ENCODE results near the gene IL12RB2.

Gene IL12RB2

DNA sequence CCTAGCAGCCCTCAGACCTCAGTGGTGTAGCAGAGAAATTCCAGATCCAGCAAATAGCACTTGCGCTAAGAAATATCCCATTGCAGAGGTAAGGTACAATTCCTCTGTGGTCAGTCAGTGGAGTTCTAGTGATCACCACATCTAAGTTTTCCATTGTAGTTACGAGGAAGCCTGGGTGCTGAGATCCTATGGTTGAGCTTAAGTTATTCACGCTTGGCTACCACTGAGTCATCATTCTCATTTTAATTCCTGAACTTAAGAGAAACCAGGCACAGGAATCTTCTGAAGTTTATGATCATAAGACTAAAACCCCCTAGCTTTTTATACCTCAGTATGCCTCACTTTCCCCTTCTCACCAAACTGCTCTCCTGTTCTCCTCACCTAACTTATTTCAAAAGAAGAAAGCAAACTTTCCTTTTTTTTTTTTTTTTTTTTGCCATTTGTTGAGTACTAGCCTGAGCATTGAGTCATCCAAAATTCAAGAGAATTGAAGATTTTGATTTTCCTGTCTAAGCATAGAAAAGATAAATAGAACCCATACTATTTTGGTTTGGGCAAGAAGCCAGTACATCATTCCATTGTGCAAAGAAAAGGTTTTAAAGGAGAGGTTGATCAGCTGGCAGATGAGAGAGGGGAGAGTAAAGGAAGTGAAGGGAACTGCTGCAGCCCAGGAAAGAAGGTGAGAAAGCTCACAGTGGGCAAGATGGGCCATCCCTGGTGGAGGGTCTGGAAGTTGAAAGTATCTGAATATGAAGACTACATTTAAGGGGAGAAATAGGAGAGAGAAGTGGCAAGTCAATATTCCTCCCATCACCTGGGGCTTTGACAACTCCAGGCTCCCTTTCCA lies 82.6 kb downstream of the IL12RB2 start:
- TF ChIP-seq, protein P1, sequence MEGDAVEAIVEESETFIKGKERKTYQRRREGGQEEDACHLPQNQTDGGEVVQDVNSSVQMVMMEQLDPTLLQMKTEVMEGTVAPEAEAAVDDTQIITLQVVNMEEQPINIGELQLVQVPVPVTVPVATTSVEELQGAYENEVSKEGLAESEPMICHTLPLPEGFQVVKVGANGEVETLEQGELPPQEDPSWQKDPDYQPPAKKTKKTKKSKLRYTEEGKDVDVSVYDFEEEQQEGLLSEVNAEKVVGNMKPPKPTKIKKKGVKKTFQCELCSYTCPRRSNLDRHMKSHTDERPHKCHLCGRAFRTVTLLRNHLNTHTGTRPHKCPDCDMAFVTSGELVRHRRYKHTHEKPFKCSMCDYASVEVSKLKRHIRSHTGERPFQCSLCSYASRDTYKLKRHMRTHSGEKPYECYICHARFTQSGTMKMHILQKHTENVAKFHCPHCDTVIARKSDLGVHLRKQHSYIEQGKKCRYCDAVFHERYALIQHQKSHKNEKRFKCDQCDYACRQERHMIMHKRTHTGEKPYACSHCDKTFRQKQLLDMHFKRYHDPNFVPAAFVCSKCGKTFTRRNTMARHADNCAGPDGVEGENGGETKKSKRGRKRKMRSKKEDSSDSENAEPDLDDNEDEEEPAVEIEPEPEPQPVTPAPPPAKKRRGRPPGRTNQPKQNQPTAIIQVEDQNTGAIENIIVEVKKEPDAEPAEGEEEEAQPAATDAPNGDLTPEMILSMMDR (IDR thresholded peaks at IDR 0.05): no peak

DNA sequence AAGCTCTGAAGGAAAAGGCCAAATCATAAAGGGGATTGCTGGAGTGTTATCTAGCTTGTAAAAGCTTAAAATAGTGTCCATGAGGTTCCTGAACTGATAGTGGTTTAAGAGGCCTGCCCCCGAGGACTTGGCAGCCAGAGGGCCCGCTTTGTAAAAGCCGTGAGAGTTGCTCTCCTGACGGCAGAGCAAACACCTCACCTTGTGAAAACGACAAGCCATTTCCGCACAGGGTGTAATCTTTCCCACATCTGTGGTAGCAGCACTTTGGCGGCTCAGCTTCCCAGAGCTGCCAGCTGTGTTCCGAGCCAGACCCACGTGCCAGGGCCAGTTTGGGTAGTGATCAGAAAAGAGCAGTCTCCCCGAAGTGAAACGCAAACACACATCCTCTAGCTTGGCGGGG lies 85.6 kb downstream of the IL12RB2 start:
- TF ChIP-seq, protein P1 (IDR thresholded peaks at IDR 0.05): no peak

DNA sequence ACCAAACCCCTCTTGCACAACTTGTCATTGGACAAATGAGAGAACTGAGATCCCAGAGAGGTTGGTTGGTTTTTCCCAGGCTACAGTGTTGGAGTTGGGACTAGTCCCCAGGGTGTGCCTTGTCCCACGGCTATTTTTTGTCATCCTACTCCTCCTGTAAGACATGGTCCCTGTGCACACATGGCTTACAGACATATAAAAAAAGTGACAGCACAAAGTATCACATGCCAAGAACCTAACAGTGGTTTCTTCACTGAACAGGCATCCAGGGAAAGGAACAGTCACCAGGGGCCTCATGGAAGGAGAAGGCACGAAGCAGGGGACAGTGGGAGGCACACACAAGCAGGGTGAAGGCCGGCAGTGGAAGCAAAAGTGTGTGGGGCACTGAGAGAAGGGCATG lies 86.1 kb downstream of the IL12RB2 start:
- TF ChIP-seq, protein P1 (IDR thresholded peaks at IDR 0.05): no peak

DNA sequence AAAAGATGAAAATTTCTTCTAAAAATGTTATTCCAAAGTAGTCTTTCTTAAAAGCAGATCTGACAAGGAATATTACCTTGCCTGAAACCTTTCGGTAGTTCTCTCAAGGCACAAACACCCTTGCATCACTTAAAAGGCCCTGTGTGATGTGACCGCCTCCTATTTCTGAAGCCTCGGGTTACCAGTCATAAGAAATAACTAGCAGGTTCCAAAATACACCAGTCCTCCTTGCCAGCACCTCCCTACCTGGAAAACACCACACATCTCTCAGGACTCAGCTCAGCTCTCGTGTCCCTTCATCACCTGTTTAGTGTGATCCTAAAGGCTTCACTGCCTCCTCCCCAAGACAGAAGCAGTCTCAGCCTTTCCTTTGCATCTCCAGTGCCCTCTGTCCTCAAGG lies 86.9 kb downstream of the IL12RB2 start:
- TF ChIP-seq, protein P1 (IDR thresholded peaks at IDR 0.05): no peak

DNA sequence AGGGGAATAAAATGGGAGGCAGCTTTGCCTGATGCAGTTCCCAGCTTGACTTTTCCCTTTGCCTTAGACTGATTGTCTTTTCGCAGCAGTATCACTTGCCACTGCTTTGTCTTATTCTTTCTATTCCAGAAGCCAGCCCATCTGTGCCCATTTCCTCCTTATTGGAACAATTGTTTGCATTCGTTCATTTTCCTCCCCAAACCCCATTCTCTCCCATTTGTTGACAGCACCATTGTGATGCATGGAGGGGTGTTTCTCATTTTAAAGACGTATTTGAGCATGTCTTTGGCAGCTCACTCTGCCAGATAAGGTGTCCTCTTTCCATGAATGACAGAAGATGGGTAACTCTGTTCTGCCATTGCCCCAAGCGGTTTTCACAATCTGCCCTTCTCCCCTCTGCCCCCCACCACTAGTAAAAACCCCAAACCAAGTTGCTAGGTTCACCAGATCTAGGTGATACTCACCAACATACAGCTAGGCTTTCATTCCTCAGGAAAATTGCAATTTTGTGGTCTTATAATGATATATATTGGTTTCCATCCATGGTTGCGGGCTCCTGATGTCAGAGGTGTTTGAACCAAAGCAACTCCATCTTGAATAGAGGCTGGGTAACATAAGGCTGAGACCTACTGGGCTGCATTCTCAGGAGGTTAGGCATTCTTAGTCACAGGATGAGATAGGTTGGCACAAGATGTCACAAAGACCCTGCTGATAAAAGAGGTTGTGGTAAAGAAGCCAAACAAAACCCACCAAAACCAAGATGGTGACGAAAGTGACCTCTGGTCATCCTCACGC lies 91.7 kb downstream of the IL12RB2 start:
- TF ChIP-seq, protein P1 (IDR thresholded peaks at IDR 0.05): no peak

DNA sequence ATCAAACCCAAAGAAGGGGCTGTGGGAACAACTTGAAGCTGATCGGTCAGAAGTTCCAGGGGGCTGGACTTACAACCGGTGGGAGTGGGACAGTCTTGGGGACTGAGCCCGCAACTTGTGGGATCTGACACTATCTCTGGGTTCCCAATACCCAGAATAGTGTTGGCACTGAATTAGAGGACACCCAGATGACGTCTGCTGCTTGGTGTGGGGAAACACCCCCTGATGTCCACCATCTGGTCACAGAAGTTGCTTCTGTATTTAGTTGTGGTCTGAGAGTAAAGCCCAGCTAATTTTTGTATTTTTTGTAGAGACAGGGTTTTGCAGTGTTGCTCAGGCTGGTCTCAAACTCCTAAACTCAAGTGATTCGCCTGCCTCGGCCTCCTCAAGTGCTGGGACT lies 93.8 kb downstream of the IL12RB2 start:
- TF ChIP-seq, protein P1 (IDR thresholded peaks at IDR 0.05): no peak

DNA sequence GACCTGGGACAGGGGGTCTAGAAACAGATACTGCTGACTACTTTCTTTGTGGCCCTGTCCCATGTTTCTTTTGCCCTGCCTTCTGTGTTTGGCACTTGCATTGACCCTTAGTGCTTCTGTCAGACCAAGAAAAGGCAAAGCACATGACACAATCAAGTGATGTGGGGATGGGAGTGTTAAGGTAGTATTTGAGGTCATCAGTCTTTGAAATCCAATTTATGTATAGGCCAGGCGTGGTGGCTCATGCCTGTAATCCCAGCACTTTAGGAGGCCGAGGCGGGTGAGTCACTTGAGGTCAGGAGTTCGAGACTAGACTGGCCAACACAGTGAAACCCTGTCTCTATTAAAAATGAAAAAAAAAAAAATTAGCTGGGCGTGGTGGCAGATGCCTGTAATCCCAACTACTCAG lies 96.5 kb downstream of the IL12RB2 start:
- TF ChIP-seq, protein P1 (IDR thresholded peaks at IDR 0.05): no peak

Data from LNCAP (cell line).